Suprapubic skin (tissue), 4 donors: Measurements from ENCODE around the gene FAM98B. TPM values are rescaled to one million over a fixed set of nuclear protein-coding genes. Genes with fewer than 3 reads are reported as not detected.

ENCODE experiments used
- DNase-seq, 2 donors: peaks; one replicate each; pipeline ENCODE4 v3.0.0-alpha.2; 2019; ENCODE audit warnings: low spot score in 2 of 2
- H3K27ac ChIP-seq: fragments of 200-600 bp; sonication (generic); one replicate; pipeline ENCODE4 v1.5.1; 2019
- H3K27me3 ChIP-seq: fragments of 200-600 bp; sonication (generic); one replicate; pipeline ENCODE4 v1.5.1; 2019
- H3K36me3 ChIP-seq: fragments of 200-600 bp; sonication (generic); one replicate; pipeline ENCODE4 v1.5.1; 2019
- H3K4me1 ChIP-seq: fragments of 200-600 bp; sonication (generic); one replicate; pipeline ENCODE4 v1.5.1; 2019
- H3K4me3 ChIP-seq: fragments of 200-600 bp; sonication (generic); one replicate; pipeline ENCODE4 v1.5.1; 2019; ENCODE audit warnings: mild to moderate bottlenecking
- H3K9me3 ChIP-seq: fragments of 200-600 bp; sonication (generic); one replicate; pipeline ENCODE4 v1.5.1; 2019
- EP300 ChIP-seq: sonication (generic); formaldehyde crosslinking; IDR thresholded peaks from one replicate; pipeline ENCODE4 v1.6.1; 2017; ENCODE audit warnings: antibody characterized with exemption
- POLR2A ChIP-seq, 2 donors: fragments of 450-650 bp; IDR thresholded peaks; one replicate each; pipeline ENCODE4 v1.6.1; 2017; ENCODE audit warnings: antibody characterized with exemption in 2 of 2, mild to moderate bottlenecking in 2 of 2, moderate library complexity in 2 of 2
- POLR2AphosphoS5 ChIP-seq, 3 donors: sonication (generic); formaldehyde crosslinking; IDR thresholded peaks; one replicate each; pipeline ENCODE4 v1.6.1; 2017; ENCODE audit warnings: antibody characterized with exemption in 3 of 3
- WGBS: methylation state at CpG from one replicate; pipeline ENCODE4 v1.1.5; 2018; 5-methylcytosine and 5-hydroxymethylcytosine counted together
- total RNA-seq, 4 donors: library from RNA; depleted of rRNA; stranded (reverse); fragments of >200 nt; gene quantifications; one replicate each; pipeline ENCODE4 v1.1.0, GENCODE V29; 2016
- TF ChIP-seq, protein P1 (sequence below), 2 donors: fragments of 200-600 bp in 1 of 2; fragments of 450-650 bp in 1 of 2; sonication (generic) in 1 of 2; IDR thresholded peaks; one replicate each; pipeline ENCODE4 v1.5.1; 2016 to 2019; ENCODE audit warnings: antibody characterized with exemption in 2 of 2, mild to moderate bottlenecking in 1 of 2, moderate library complexity in 1 of 2

The FAM98B gene
- total RNA-seq, 4 donors from 2014 or later, result 9.4 to 48.3 (median 14.7) TPM

DNA sequence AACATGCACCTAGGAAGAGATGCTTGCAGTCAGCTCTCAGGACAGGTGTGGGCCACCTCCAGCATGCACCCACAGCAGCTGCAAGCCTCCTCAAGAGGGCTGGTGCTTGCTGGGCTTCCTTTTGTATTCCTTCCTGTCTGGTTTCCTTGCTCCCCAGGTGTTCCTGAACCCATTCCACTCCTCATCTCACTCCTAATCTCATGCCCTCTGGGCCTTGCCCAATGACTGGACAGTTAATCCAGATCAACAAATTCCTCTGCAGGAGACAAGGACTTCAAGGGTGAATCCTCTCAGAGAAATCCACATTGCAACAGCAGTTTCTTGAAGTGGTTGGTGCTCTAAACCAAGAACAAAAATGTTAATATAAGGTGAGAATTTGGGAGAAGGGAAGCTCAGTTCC, 80.0 kb downstream of the FAM98B start:
- Histone ChIP-seq H3K4me3 (no peak overlapping the region), H3K27ac (no peak overlapping the region), H3K36me3 (no peaks in the 10 kb centered on the region), H3K4me1 (peaks cover 18% of the 10 kb centered on the region), H3K27me3 (no peaks in the 10 kb centered on the region), H3K9me3 (no peaks in the 10 kb centered on the region)
- DNase-seq, result no peak
- TF ChIP-seq POLR2A (IDR thresholded peaks at IDR 0.05) (no peak), POLR2AphosphoS5 (IDR thresholded peaks at IDR 0.05) (no peak)

DNA sequence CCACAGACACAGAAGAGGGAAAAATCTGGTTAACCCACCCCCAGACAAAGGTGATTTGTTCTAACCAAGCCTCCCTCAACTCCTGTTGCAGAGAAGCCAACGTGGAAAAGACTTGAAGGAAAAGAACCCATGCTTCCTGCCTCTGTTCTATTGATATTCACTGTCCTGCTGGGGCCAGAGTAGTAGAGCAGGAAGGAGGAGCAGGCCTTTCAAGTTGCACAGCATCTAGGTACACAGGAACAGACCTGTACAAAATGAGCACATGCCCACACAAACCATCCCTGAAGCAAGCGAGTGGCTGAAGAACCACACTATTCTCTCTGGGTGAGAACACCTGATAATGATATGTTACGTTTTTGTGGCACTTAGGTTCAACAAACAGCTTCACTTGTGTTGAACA, 80.8 kb downstream of the FAM98B start:
- H3K9me3 ChIP-seq, result no peaks in the 10 kb centered on the region
- H3K4me3 ChIP-seq, result no peak overlapping the region
- peaks cover 18% of the 10 kb centered on the region for H3K4me1 ChIP-seq
- no peaks in the 10 kb centered on the region for H3K27me3 ChIP-seq
- H3K36me3 ChIP-seq, result no peaks in the 10 kb centered on the region
- no peak for TF ChIP-seq POLR2AphosphoS5 (IDR thresholded peaks at IDR 0.05)
- no peak overlapping the region for H3K27ac ChIP-seq
- WGBS, result 66% methylated on average over 3 of the region's 3 CpGs
- DNase-seq, result no peak

DNA sequence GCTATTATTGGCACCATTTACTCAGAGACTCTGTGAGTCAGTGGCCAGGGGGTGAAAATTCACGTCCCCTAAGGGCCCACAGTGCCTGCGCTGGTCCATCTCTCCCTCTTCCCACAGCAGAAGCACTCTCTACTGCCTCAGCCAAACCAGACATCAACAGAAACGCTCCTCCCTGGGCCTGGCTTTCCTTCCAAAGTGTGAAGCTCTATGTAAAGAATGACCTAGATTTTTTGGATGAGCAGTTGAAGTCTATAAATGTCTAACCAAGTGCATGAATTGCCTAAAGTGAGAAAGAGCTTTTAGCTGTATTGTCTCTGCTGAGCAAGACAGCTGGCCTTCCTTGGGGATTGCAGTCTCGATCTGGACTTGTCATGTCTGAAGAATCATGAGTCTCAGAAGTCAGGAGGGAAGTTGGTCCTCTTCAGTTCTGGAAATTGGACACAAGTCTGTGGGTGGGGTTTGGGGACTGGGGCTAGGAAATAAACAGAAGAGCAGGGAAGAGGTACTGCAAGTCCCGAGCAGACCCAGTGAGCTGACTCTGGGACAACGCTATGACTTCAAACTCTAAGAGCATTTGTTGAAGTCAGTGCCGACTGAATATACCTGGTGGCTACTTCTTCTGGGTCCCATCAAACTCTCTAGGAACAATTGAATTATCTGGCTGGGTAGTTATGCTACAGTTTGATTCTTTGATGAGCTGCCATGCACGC, 81.7 kb downstream of the FAM98B start:
- WGBS, result 69% methylated on average over 7 of the region's 8 CpGs

DNA sequence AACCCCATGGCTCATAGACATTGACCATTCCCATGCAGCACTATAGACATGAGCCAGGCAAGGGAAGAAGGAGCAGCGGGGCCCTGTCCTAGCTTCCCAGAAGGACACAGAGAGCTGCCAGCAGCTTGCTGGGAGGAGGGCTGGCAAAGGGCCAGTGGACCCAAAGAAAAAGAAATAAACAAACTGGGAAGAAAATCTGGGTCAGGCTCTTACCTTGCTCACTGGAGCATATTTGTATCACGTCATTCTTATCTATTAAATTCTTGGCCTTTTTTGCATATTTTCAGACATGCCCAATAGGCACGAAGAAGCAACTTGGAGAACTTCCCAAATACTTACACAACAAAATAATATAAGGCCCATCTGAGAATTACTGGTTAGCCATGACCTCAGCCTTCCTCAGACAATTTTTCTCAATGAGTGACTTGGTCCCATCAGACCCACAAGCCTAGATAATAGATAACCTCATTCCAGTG, 82.3 kb downstream of the FAM98B start:
- Histone ChIP-seq H3K9me3 (no peaks in the 10 kb centered on the region), H3K27ac (no peak overlapping the region), H3K4me1 (peaks cover 16% of the 10 kb centered on the region), H3K4me3 (no peak overlapping the region), H3K27me3 (no peaks in the 10 kb centered on the region), H3K36me3 (no peaks in the 10 kb centered on the region)
- WGBS, result 38% methylated on average over 3 of the region's 3 CpGs
- DNase-seq, result no peak
- TF ChIP-seq EP300 (no peak), POLR2A (IDR thresholded peaks at IDR 0.05) (no peak), POLR2AphosphoS5 (IDR thresholded peaks at IDR 0.05) (no peak)
- TF ChIP-seq, protein P1, sequence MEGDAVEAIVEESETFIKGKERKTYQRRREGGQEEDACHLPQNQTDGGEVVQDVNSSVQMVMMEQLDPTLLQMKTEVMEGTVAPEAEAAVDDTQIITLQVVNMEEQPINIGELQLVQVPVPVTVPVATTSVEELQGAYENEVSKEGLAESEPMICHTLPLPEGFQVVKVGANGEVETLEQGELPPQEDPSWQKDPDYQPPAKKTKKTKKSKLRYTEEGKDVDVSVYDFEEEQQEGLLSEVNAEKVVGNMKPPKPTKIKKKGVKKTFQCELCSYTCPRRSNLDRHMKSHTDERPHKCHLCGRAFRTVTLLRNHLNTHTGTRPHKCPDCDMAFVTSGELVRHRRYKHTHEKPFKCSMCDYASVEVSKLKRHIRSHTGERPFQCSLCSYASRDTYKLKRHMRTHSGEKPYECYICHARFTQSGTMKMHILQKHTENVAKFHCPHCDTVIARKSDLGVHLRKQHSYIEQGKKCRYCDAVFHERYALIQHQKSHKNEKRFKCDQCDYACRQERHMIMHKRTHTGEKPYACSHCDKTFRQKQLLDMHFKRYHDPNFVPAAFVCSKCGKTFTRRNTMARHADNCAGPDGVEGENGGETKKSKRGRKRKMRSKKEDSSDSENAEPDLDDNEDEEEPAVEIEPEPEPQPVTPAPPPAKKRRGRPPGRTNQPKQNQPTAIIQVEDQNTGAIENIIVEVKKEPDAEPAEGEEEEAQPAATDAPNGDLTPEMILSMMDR (IDR thresholded peaks at IDR 0.05), result no peak

More for the DNA sequence above, 81.7 kb downstream of the FAM98B start:
- H3K4me3 ChIP-seq, result no peak overlapping the region
- H3K4me1 ChIP-seq, result peaks cover 18% of the 10 kb centered on the region
- no peaks in the 10 kb centered on the region for H3K36me3 ChIP-seq
- H3K9me3 ChIP-seq, result no peaks in the 10 kb centered on the region
- TF ChIP-seq POLR2A (IDR thresholded peaks at IDR 0.05) (no peak), EP300 (no peak), POLR2AphosphoS5 (IDR thresholded peaks at IDR 0.05) (no peak)
- TF ChIP-seq, protein P1 (IDR thresholded peaks at IDR 0.05), result no peak
- peak overlapping the region; percentile 16 for H3K27ac ChIP-seq
- H3K27me3 ChIP-seq, result no peaks in the 10 kb centered on the region
- DNase-seq, result no peak

Other genes starting within 250 kb of the FAM98B start
- 10 to 100 TPM in 3 of 4 donors, 1 to 10 TPM in 1; 8.8 to 17.6 (median 12.8) TPM for gene SPRED1, start 201.3 kb upstream of the FAM98B start, total RNA-seq
- gene RASGRP1, start 110.7 kb downstream of the FAM98B start, total RNA-seq, result 10 to 100 TPM; 14.4 to 25.9 (median 18.1) TPM